Measurements from ENCODE around the gene KHDC1.

GRCh38 chr6:73225396-73225795, 37.6 kb downstream of the KHDC1 start, which contains the start of gene KHDC1L:
- no peak for TF ChIP-seq CTCF (IDR thresholded peaks at IDR 0.05)
- TF ChIP-seq POLR2A (IDR thresholded peaks at IDR 0.05): no peak

Data from breast epithelium (tissue), 3 donors.